HG03354 (cell line): ENCODE results near the gene HIPK4.
"Not testable (repeated sequence)": the region's sequence is repeated elsewhere in the genome, so short reads cannot be mapped to it uniquely, and the experiment has no call there.

Experiments
- ATAC-seq: cut with Tn5 transposase; IDR thresholded peaks from one replicate; pipeline ENCODE4 v1.9.1; 2021; ENCODE audit warnings: mild to moderate bottlenecking; ENCODE audit not compliant: unreplicated experiment, poor library complexity, severe bottlenecking

The HIPK4 gene

DNA sequence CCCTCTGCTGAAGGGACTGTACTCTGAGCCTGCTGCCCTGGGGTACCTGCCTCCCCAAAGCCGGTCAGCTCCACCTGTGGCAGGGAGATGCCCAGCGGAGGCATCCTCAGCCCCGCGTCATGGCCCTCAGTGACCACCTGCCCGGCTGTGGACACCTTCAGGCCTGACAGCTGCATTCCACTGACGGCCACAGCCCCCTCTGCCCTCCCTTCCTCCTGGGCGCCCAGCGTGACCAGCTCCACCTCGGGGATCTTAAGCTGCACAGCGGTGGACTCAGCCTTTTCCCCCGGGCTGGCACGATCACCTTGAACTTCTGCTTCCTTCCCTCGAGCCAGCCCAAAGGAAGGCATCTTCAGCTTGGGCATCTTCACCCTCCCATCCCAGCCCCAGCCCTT, 4.8 kb upstream of the HIPK4 start:
- ATAC-seq = no peak

DNA sequence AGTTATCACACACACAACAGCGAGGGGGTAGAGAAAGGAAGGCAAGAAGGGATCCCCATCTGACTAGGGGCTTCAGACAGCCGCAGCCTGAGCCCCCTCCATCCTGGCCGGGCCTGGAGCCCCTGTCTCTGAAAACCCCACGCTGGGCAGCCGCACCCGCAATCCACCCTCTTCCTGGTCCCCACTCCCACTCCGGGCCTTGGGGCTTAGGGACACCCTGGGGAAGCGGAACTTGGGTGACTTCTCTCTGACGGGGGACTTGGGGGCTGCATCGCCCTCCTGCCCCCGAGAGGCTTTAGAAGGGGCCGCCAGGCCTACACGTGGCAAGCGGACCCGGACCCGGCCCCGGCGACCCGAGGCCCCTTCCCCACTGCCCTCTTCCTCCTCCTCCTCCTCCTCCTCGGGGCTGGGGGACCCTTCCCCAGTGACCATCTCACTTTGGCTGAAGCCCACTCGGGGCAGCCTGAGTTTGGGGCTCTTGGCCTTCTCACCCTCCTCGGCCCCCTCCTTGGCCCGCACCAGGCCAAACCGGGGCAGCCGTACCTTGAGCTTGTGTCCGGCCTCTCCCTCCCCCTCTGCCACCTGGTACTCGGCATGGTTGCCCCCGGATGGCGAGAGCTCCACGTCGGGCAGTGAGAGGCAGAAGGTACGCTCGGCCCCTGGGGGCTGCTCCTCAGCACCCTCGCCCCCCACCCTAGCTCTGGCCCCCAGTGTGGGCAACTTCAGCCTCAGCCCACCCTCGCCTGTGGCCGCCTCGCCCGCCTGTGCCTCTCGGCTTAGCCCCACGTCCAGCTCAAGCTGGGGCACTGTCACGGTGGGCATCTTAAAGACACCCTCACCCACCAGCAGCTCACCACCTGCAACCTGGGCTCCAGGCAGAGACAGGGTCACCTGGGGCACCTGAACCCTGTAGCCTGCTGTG, 4.2 kb upstream of the HIPK4 start:
- no peak for ATAC-seq

DNA sequence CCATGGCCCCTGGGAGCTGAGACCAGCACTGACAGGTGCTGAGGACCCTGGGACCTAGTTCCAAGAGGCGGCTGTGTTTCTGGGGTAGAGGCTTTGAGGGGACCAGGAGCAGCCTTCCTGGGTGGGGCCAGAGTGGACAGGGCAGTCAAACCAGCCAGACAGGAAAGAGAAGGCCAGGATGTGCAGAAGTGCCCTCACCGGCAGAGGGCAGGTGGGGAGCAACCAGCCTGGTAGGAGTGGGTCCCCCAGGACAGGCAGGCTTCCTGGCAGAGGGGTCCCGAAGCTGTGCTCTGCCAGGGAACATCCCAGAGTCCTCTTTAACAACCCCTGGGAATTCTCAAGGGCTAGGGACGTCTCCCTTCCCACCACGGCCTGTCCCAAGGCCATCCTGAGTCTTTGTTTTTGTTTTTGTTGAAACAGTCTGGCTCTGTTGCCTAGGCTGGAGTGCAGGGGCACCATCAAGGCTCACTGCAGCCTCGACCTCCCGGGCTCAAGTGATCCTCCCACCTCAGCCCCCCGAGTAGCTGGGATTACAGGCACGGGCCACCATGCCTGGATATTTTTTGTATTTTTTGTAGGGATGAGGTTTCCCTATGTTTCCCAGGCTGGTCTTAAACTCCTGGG, 3.0 kb upstream of the HIPK4 start:
- ATAC-seq = no peak

DNA sequence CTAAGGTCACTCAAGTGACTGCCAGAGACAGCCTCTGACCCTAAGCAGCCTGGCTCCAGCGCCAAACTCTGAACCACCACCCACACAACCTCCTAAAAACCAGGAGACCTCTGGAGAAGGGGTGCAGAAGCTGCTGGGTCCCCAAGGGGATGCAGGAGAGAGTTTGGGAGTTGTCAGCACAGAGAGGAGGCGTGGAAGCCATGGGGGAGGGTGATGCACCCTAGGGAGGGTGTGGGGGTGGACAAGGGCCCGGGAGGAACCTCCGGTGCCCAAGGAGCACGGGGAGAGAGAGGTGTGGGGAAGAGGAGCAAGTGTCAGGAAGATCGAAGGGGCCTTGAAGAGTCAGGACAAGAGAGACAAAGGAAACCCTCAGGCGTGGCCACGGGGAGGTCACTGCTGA, 2.1 kb upstream of the HIPK4 start:
- no peak for ATAC-seq

DNA sequence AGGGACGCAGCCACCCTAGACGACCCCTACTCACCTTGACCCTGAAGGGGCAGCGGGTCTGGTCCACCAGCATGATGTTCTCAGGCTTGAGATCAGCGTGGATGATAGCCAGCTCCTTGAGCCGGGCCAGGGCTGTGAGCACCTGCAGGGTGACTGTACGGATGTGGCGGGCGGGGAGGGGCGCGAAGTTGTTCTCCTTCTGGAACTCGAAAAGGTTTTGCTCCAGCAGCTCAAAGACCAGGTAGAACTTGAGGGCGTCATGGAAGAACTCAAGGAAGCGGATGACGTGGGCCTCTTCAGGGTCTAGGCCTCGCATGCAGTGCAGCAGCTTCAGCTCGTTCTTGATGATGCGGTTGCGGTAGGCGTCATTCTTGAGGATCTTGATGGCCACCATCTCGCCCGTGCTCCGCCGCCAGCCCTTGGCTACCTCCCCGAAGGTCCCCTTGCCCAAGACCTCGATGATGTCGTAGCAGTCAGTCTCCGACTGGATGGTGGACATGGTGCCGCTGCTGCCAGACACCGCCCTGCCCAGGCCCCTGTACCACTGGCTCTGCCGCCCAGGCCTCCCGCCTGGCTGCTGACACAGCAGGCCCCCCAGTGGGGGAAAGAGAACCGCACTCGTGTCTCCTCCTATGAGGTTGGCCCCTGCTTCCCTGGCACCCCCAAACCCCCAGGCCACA, 437 bp downstream of the HIPK4 start:
- ATAC-seq = no peak

DNA sequence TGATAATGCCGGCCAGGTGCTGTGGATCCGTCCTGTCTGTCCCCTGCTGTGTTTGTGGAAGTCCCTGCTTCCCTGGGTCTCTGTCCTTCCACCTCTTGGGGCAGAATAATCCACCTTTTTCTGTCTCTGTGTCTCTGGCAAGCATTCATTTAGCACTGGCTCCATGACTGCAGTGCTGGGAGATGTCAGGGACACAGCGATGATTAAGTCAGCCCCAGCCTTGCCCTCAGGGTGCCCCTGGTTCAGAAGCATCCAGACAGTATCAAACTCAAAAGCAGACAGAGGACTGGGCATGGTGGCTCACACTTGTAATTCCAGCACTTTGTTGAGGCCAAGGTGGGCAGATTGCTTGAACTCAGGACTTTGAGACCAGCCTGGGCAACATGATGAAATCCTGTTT, 1.5 kb downstream of the HIPK4 start:
- ATAC-seq = no peak

DNA sequence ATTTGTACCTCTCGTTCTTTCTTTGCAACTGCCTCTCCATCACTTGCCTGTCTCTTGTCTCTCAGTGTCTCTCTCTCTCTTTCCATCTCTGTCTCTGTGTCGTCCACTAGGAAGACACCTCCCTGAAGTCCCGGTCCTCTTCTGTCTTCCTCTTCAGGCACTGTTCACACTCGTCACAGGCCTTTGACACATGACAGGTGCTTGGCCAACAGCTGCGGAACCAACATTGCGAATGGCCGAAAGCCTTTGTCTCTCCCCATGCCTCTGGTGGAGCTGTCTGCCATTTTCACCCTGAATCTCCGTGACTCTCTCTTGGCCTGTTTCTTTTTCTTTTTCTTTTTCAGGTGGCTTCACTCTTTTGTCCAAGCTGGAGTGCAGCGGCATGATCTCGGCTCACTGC, 2.8 kb downstream of the HIPK4 start:
- ATAC-seq = no peak

DNA sequence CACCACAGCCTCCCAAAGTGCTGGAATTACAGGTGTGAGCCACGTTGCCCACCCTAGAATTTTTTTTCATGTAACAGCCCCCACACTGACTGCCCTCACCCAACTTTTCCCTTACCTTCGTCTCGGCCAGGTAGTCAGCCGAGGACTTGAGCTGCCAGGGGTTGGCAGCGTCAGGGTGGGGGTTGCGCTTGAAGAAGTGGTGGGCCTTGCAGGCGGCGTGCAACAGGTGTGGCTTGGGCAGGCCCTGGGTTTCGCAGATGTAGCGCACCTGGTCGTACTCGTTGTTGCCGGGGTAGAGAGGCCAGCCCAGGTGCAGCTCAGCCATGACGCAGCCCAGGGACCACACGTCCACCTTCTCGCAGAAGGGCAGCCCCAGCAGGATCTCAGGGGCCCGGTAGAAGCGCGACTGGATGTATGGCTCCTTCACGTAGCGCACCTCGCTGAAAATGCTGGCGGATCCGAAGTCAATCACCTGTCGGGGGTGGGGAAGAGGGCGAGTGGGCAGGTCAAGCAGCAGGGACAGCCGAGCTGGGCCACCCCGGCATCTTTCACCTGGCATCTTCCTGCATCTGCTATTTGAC, 6.2 kb downstream of the HIPK4 start:
- no peak for ATAC-seq

DNA sequence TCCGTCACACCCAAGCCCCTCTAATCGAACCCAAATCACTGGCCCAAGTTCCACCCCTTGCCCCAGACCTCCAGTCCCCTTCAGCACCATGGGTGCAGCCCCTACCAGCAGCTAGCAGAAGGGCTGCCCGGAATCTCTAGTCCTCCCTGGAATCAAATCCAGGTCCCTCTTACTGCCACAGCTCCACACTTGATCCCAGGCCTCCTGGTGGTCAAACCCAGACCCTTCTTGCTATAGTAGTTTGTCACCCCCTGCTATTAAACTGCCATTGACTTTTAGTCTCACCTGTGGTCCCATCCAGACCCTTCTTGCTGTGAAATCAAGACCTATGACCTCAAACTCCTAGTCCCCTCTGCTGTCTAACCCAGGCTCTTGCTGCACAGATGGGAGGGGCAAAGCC, 8.7 kb downstream of the HIPK4 start:
- ATAC-seq = no peak

DNA sequence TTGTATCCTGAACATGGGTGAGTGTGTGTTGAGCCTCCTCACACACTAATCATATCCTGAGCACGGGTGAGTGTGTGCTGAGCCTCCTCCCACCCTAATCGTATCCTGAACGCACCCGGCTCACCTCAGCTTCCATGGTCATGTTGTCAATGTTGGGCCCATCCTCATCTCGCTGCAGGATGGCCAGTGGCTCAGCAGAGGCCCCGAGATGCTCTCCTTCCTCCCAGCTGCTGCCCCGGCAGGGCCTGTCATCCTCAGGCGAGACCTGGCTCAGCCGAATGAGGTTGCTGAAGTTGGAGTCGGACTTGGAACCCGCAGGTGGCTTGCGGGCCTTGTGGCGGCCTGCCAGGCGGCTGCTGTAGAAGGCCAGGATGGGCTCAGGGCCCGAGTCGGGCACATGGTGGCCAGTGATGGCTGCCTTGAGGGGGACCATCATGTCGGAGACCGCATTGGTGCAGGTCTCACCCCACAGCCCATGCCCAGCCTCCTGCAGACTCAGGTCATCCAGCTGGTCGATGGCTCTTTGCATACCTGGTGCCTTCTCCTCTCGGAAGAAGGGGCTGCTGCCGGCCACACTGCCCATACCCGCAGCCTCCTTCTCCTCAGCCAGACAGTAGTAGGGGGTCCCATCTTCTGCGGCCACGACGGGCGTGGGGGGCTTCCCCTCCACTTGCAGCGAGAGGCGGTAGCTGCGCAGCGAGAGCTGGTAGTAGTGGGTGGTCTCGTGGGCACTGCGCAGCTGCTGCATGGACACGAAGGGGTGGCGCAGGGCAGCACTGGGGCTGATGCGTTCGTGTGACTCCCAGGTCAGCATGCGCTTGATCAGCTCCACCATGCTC, 9.6 kb downstream of the HIPK4 start:
- no peak for ATAC-seq

DNA sequence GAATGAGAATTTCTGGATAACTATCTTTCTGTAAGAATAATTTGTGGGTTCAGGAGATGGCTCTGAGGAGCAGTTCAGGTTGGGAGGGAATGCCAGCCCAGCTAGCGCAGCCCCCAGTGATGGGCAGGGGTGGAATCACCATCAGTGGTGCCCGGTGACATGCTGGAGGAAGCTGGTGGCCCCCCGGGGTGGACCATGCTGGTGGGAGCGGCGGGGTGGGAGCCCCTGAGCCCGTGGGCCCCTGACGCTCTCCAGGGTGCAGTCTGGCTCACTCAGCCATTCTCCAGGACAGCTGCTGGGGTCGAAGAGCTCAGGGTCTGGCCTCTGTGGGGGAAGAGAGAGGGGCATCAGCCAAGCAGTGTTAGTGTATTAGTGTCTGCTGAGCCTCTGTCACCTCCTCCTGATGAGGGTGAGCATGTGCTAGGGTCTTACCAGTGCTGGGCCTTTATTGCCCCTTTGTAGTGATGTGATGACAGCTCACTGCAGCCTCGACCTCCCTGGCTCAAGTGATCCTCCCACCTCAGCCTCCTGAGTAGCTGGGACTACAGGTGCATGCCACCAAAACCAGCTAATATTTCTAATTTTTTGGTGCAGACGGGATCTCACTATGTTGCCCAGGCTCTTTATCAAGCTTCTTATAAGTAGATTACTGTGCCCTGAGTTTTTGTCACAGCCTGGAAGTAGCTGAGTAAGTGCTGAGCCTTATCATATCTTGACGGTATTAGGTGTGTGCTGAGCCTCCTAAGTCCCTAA, 10.4 kb downstream of the HIPK4 start:
- ATAC-seq = no peak

DNA sequence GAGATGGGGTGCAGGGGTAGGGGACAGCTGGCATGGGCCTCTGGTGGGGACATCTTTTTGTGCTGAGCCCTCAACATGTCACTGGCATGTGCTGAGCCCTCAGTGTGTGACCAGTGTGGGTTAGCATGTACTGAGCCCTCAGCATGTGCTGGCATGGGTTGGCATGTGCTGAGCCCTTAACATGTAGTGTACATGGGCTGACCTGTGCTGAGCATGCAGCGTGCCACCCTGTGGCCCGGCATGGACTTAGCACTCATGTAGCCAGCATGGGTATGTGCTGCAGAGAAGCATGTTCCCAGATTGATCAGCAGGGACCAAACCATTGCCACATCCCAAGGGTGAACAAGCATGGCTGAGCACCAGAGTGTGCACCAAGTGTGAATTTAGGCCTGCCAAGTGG, 11.5 kb downstream of the HIPK4 start:
- ATAC-seq = no peak

DNA sequence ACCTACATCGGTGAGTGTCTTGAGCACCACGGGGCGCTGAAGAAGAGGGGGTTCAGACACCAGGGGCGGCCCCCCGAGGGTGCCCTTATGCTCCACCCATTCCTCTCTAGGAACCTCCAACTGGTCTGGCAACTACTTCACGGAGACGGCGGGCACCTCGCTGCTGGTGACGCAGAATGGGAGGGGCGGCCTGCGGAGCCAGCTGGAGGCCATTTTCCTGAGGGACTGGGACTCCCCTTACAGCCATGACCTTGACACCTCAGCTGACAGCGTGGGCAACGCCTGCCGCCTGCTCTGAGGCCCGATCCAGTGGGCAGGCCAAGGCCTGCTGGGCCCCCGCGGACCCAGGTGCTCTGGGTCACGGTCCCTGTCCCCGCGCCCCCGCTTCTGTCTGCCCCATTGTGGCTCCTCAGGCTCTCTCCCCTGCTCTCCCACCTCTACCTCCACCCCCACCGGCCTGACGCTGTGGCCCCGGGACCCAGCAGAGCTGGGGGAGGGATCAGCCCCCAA, 12.1 kb downstream of the HIPK4 start:
- ATAC-seq = no peak

DNA sequence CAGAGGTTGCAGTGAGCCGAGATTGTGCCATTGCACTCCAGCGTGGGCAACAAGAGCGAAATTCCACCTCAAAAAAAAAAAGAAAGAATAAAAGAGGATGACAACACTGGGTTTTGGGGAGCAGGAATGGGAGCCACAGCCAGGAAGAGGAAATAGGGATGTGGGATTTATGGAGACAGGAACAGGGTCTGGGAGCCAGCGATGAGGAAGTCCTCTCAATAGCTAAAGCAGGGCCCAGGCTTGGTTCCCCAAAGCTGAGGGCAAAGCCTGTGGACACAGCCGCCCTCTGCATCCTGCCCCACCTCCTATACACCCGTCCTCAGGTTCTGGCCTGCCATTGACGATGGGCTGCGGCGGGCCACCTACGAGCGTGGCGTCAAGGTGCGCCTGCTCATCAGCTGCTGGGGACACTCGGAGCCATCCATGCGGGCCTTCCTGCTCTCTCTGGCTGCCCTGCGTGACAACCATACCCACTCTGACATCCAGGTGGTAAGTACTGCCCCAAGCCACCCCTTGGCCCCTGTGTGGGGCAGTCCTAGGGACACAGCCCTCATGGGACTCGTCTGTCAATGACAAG, 13.6 kb downstream of the HIPK4 start:
- ATAC-seq = no peak

DNA sequence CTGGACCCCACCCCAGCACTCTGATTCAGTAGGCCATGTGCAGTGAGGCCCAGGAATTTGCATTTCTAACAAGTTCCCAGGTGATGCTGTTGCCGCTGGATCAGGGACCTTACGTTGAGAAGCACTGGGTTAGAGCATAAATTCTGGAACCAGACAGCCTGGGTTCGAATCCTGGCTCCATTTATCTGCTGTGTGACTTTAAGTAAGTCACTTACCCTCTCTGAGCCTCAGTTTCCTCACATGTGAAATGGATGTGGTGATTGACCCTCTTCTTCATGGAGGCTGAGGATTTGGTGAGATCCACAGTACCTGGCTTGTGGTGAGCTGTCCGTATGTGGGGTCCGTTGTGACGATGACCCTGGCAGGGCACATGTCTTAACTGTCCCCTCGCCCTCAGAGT, 15.9 kb downstream of the HIPK4 start:
- no peak for ATAC-seq

DNA sequence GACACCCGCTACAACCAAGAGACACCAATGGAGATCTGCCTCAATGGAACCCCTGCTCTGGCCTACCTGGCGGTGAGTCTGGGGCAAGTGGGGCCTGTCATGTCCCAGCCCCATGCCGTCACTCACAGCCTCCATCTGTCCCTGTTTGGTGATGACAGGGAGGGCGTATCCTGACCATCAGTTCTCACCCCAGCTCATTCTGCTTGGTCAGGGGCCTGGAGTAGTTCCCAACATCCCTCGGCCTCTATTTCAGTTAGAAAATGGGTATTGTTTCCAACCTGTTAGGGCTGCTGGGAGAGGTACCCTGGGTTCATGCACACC, 18.2 kb downstream of the HIPK4 start:
- ATAC-seq = no peak

DNA sequence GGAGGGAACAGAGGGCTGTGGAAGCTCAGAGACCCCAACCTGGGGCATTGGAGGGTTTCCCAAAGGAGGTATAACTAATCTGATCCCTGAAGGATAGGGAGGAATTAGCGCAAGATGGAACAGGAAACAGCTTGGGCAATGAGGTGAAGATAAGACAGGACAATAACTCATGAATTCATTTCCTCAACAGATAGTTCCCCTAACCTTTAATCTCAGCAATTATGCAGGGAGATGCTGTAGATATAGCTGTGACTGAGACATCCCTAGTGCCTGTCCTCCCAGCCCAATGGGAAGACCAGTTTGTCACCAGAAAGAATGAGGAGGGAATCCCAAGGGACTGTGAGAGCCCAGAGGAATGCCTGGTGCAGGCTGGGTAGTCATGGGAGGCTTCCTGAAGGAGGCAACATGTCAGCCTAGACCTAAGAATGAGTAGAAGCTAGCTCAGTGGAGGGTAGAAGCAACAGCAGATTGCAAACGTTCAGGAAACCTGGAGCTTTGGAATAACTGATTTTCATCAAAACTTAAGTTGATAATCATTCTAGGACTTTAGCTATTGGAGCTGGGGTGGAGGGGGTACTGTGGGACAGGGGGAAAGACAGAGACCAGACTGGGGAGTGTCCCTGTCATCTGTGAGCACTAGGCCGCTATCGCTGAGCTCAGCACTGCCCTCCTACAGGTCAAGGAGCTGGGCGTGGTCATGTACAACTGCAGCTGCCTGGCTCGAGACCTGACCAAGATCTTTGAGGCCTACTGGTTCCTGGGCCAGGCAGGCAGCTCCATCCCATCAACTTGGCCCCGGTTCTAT, 18.8 kb downstream of the HIPK4 start:
- no peak for ATAC-seq

DNA sequence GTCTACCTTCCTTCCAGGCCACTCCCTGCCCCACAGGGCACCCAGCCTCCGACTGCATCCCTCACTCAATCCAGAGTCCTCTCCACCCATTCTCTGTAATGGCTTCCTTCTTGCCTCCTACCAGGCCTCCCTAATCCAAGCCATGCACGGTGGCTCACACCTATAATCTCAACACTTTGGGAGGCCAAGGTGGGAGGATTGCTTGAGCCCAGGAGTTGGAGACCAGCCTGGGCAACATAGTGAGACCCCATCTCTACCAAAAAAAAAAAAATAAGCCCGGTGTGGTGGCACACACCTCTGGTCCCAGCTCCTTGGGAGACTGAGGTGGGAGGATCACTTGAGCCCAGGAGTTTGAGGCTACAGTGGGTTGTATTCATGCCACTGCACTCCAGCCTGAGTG, 19.7 kb downstream of the HIPK4 start:
- not testable (repeated sequence) for ATAC-seq
